ENCODE results near the gene LRP8.

GRCh38 chr1:53336146-53336545, 8.3 kb upstream of the LRP8 start:
- TF ChIP-seq POLR2A (IDR thresholded peaks at IDR 0.05; ENCODE audit: low read length) (no peak), RNF2 (IDR thresholded peaks at IDR 0.05; ENCODE audit: borderline replicate concordance, low read depth) (no peak), RAD21 (conservative IDR thresholded peaks at IDR 0.05 in 1 of 2, IDR thresholded peaks at IDR 0.05 in 1 of 2) (no peak), FOSL2 (IDR thresholded peaks at IDR 0.05) (no peak), FOSL2 (CRISPR knock-in tag; IDR thresholded peaks at IDR 0.05) (no peak), SMC3 (IDR thresholded peaks at IDR 0.05) (no peak)
- TF ChIP-seq, protein P1, sequence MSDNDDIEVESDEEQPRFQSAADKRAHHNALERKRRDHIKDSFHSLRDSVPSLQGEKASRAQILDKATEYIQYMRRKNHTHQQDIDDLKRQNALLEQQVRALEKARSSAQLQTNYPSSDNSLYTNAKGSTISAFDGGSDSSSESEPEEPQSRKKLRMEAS (IDR thresholded peaks at IDR 0.05) = no peak
